ENCODE results near the gene SNAP29. TPM values are rescaled to one million over a fixed set of nuclear protein-coding genes. Genes with fewer than 3 reads are reported as not detected.

Gene SNAP29
- total RNA-seq, 6 donors from 2014 or later, result 10.2 to 28.3 (median 19.8) TPM

GRCh38 chr22:20813056-20813455 is 45.8 kb upstream of the SNAP29 start:
- Histone ChIP-seq H3K27ac (no peak overlapping the region), H3K4me1 (no peaks in the 10 kb centered on the region), H3K9me3 (no peaks in the 10 kb centered on the region), H3K27me3 (no peaks in the 10 kb centered on the region), H3K36me3 (peaks cover 8 to 94% (median 67%) of the 10 kb centered on the region in 4 donors), H3K4me3 (no peak overlapping the region)
- no peak for ATAC-seq (ENCODE audit: low FRiP score in 2 of 2)
- no peak for DNase-seq
- 93 to 96% methylated on average over 4 of the region's 4 CpGs for WGBS, 2 donors
- no peak for TF ChIP-seq POLR2AphosphoS5 (IDR thresholded peaks at IDR 0.05)
- TF ChIP-seq POLR2A (IDR thresholded peaks at IDR 0.05), result no peak
- no peak for TF ChIP-seq EP300 (IDR thresholded peaks at IDR 0.05)
- no peak for TF ChIP-seq CTCF (IDR thresholded peaks at IDR 0.05)

GRCh38 chr22:20814221-20814808 is 44.5 kb upstream of the SNAP29 start:
- no peaks in the 10 kb centered on the region for H3K27me3 ChIP-seq
- H3K36me3 ChIP-seq, result peaks cover 21 to 97% (median 71%) of the 10 kb centered on the region in 4 donors
- no peaks in the 10 kb centered on the region for H3K9me3 ChIP-seq
- no peak overlapping the region for H3K4me3 ChIP-seq
- no peaks in the 10 kb centered on the region for H3K4me1 ChIP-seq
- no peak for TF ChIP-seq POLR2AphosphoS5 (IDR thresholded peaks at IDR 0.05)
- no peak for TF ChIP-seq EP300 (IDR thresholded peaks at IDR 0.05)
- TF ChIP-seq POLR2A (IDR thresholded peaks at IDR 0.05), result no peak
- no peak for TF ChIP-seq CTCF (IDR thresholded peaks at IDR 0.05)
- ATAC-seq (ENCODE audit: low FRiP score in 2 of 2) (no peak), DNase-seq (no peak)
- no peak overlapping the region for H3K27ac ChIP-seq
- 87 to 94% methylated on average over 5 of the region's 5 CpGs for WGBS, 2 donors

- H3K27ac ChIP-seq, result no peak overlapping the region
- TF ChIP-seq CTCF (IDR thresholded peaks at IDR 0.05) (no peak), EP300 (IDR thresholded peaks at IDR 0.05) (no peak)
- no peaks in the 10 kb centered on the region for H3K27me3 ChIP-seq
- no peaks in the 10 kb centered on the region for H3K4me1 ChIP-seq
- no peak overlapping the region for H3K4me3 ChIP-seq
- H3K9me3 ChIP-seq, result no peaks in the 10 kb centered on the region
- ATAC-seq (ENCODE audit: low FRiP score in 2 of 2) (no peak), DNase-seq (no peak)
- peaks cover 23 to 97% (median 71%) of the 10 kb centered on the region in 4 donors for H3K36me3 ChIP-seq
- 97% methylated on average over 8 to 9 of the region's 9 CpGs for WGBS, 2 donors
Observed at GRCh38 chr22:20815477-20816050, 43.2 kb upstream of the SNAP29 start.

- no peak overlapping the region for H3K4me3 ChIP-seq
- no peak overlapping the region for H3K27ac ChIP-seq
- H3K4me1 ChIP-seq, result no peaks in the 10 kb centered on the region
- ATAC-seq (ENCODE audit: low FRiP score in 2 of 2) (no peak), DNase-seq (no peak)
- no peaks in the 10 kb centered on the region for H3K27me3 ChIP-seq
- H3K9me3 ChIP-seq, result no peaks in the 10 kb centered on the region
- WGBS, 2 donors, result 97% methylated on average over 6 of the region's 6 CpGs
- H3K36me3 ChIP-seq, result peaks cover 23 to 97% (median 68%) of the 10 kb centered on the region in 4 donors
- TF ChIP-seq EP300 (IDR thresholded peaks at IDR 0.05) (no peak), CTCF (IDR thresholded peaks at IDR 0.05) (no peak), POLR2AphosphoS5 (IDR thresholded peaks at IDR 0.05) (no peak), POLR2A (IDR thresholded peaks at IDR 0.05) (no peak)
Observed at GRCh38 chr22:20816559-20816958, 42.2 kb upstream of the SNAP29 start.

DNA sequence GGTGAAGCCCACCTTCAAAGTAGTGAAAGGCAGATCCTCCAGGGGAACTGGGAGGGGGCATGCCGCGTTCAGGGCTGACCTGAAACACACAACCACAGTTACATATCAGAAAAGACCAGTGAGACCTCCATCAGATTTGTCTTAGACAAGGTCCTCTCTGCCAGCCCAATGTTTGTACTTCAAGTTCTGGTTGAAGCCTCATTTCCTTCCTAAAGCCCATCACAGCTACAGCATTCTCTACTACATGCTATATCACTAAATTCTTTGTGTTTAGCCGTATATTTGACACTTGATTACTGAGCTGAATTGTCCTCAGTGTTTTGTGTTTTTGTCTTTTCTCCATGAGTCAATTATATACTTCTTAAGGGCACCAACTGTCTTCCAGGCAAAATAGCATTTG is 40.3 kb upstream of the SNAP29 start:
- Histone ChIP-seq H3K9me3 (no peaks in the 10 kb centered on the region), H3K4me3 (no peak overlapping the region), H3K27ac (no peak overlapping the region), H3K27me3 (no peaks in the 10 kb centered on the region), H3K4me1 (no peaks in the 10 kb centered on the region), H3K36me3 (peaks cover 17 to 93% (median 63%) of the 10 kb centered on the region in 4 donors)
- ATAC-seq (ENCODE audit: low FRiP score in 2 of 2) (no peak), DNase-seq (no peak)
- TF ChIP-seq POLR2A (IDR thresholded peaks at IDR 0.05), result no peak
- no peak for TF ChIP-seq CTCF (IDR thresholded peaks at IDR 0.05)
- no peak for TF ChIP-seq POLR2AphosphoS5 (IDR thresholded peaks at IDR 0.05)
- TF ChIP-seq EP300 (IDR thresholded peaks at IDR 0.05), result no peak
- WGBS, 2 donors, result 89 to 90% methylated on average over 3 of the region's 3 CpGs
